Measurements from ENCODE around the gene TM2D3. TPM values are rescaled to one million over a fixed set of nuclear protein-coding genes. Genes with fewer than 3 reads are reported as not detected.

TM2D3 gene
- total and polyA plus RNA-seq, 4 experiments from 2014 or later = 35.1 to 92.9 (median 63.3) TPM

GRCh38 chr15:101619615-101619865 is 32.6 kb downstream of the TM2D3 start:
- H3K27ac ChIP-seq (ENCODE audit: low read depth, low read length) = no peak overlapping the region
- intact Hi-C loops (cut with micrococcal nuclease) = no loop called here
- Mint-ChIP-seq H3K4me1 (peaks cover 23 to 32% (median 25%) of the 10 kb centered on the region in 4 donors), H3K27me3 (no peaks in the 10 kb centered on the region), H3K9me3 (peaks cover 0 to 6% (median 0%) of the 10 kb centered on the region in 8 donors), H3K36me3 (peaks cover 34 to 37% of the 10 kb centered on the region in 2 donors), H3K4me3 (no peak overlapping the region), H3K27ac (peak overlapping the region in 1 of 7 donors; percentile 17)
- no peaks in the 10 kb centered on the region for H3K27me3 ChIP-seq (ENCODE audit: insufficient read depth, low read length)
- DNase-seq = no peak
- no peak overlapping the region for H3K4me3 ChIP-seq (ENCODE audit: low read length in 2 of 2)
- no peaks in the 10 kb centered on the region for H3K9me3 ChIP-seq (ENCODE audit: control insufficient read depth in 1 of 2, low read length in 2 of 2)
- H3K4me1 ChIP-seq (ENCODE audit: insufficient read depth, low read length) = peaks cover 13% of the 10 kb centered on the region
- POLR2A ChIA-PET (ENCODE audit: partially characterized antibody) = no interaction called here
- H3K36me3 ChIP-seq (ENCODE audit: insufficient read depth, low read length) = no peaks in the 10 kb centered on the region
- CTCF ChIA-PET (ENCODE audit: partially characterized antibody) = no interaction called here

- H3K36me3 Mint-ChIP-seq = peaks cover 29 to 32% of the 10 kb centered on the region in 2 donors
- Histone ChIP-seq H3K36me3 (ENCODE audit: insufficient read depth, low read length) (no peaks in the 10 kb centered on the region), H3K9me3 (ENCODE audit: control insufficient read depth in 1 of 2, low read length in 2 of 2) (no peaks in the 10 kb centered on the region), H3K27ac (ENCODE audit: low read depth, low read length) (no peak overlapping the region), H3K4me3 (ENCODE audit: low read length in 2 of 2) (no peak overlapping the region), H3K27me3 (ENCODE audit: insufficient read depth, low read length) (no peaks in the 10 kb centered on the region), H3K4me1 (ENCODE audit: insufficient read depth, low read length) (peaks cover 13% of the 10 kb centered on the region)
- H3K27ac Mint-ChIP-seq = peak overlapping the region in 3 of 7 donors; percentile 17 to 89 (median 61)
- POLR2A ChIA-PET (ENCODE audit: partially characterized antibody) = no interaction called here
- no peak for DNase-seq
- H3K4me1 Mint-ChIP-seq = peaks cover 21 to 27% (median 21%) of the 10 kb centered on the region in 4 donors
- peaks cover 0 to 6% (median 0%) of the 10 kb centered on the region in 8 donors for H3K9me3 Mint-ChIP-seq
- intact Hi-C loops (cut with micrococcal nuclease) = no loop called here
- no peaks in the 10 kb centered on the region for H3K27me3 Mint-ChIP-seq
- no peak overlapping the region for H3K4me3 Mint-ChIP-seq
- CTCF ChIA-PET (ENCODE audit: partially characterized antibody) = no interaction called here
These were observed 33.1 kb downstream of the TM2D3 start for GRCh38 chr15:101618851-101619614.

- CTCF ChIA-PET (ENCODE audit: partially characterized antibody) = no interaction called here
- H3K9me3 Mint-ChIP-seq = no peaks in the 10 kb centered on the region
- no peaks in the 10 kb centered on the region for H3K9me3 ChIP-seq (ENCODE audit: control insufficient read depth in 1 of 2, low read length in 2 of 2)
- intact Hi-C loops (cut with micrococcal nuclease) = no loop called here
- H3K36me3 ChIP-seq (ENCODE audit: insufficient read depth, low read length) = no peaks in the 10 kb centered on the region
- H3K27ac Mint-ChIP-seq = peak overlapping the region in 2 of 7 donors; percentile 21 to 22
- no peak overlapping the region for H3K27ac ChIP-seq (ENCODE audit: low read depth, low read length)
- no peaks in the 10 kb centered on the region for H3K27me3 Mint-ChIP-seq
- H3K4me3 ChIP-seq (ENCODE audit: low read length in 2 of 2) = no peak overlapping the region
- H3K36me3 Mint-ChIP-seq = peaks cover 21 to 24% of the 10 kb centered on the region in 2 donors
- peaks cover 13% of the 10 kb centered on the region for H3K4me1 ChIP-seq (ENCODE audit: insufficient read depth, low read length)
- DNase-seq = no peak
- POLR2A ChIA-PET (ENCODE audit: partially characterized antibody) = no interaction called here
- H3K4me3 Mint-ChIP-seq = no peak overlapping the region
- peaks cover 13 to 17% (median 13%) of the 10 kb centered on the region in 4 donors for H3K4me1 Mint-ChIP-seq
- H3K27me3 ChIP-seq (ENCODE audit: insufficient read depth, low read length) = no peaks in the 10 kb centered on the region
These were observed 34.1 kb downstream of the TM2D3 start for GRCh38 chr15:101618076-101618475.

- Histone ChIP-seq H3K9me3 (ENCODE audit: control insufficient read depth in 1 of 2, low read length in 2 of 2) (no peaks in the 10 kb centered on the region), H3K36me3 (ENCODE audit: insufficient read depth, low read length) (no peaks in the 10 kb centered on the region), H3K27me3 (ENCODE audit: insufficient read depth, low read length) (no peaks in the 10 kb centered on the region), H3K4me1 (ENCODE audit: insufficient read depth, low read length) (peaks cover 10% of the 10 kb centered on the region), H3K4me3 (ENCODE audit: low read length in 2 of 2) (no peak overlapping the region), H3K27ac (ENCODE audit: low read depth, low read length) (no peak overlapping the region)
- no peak overlapping the region for H3K4me3 Mint-ChIP-seq
- no peak overlapping the region for H3K27ac Mint-ChIP-seq
- ChIA-PET POLR2A (ENCODE audit: partially characterized antibody) (no interaction called here), CTCF (ENCODE audit: partially characterized antibody) (no interaction called here)
- peaks cover 10 to 14% (median 10%) of the 10 kb centered on the region in 4 donors for H3K4me1 Mint-ChIP-seq
- no peaks in the 10 kb centered on the region for H3K27me3 Mint-ChIP-seq
- H3K36me3 Mint-ChIP-seq = peaks cover 17 to 22% of the 10 kb centered on the region in 2 donors
- H3K9me3 Mint-ChIP-seq = no peaks in the 10 kb centered on the region
- intact Hi-C loops (cut with micrococcal nuclease) = no loop called here
- no peak for DNase-seq
These were observed 34.7 kb downstream of the TM2D3 start for GRCh38 chr15:101617390-101617965.

GRCh38 chr15:101615986-101616848 is 36.0 kb downstream of the TM2D3 start:
- no peak overlapping the region for H3K4me3 Mint-ChIP-seq
- H3K9me3 ChIP-seq (ENCODE audit: control insufficient read depth in 1 of 2, low read length in 2 of 2) = no peaks in the 10 kb centered on the region
- H3K27me3 Mint-ChIP-seq = no peaks in the 10 kb centered on the region
- intact Hi-C loops (cut with micrococcal nuclease) = no loop called here
- H3K4me1 ChIP-seq (ENCODE audit: insufficient read depth, low read length) = no peaks in the 10 kb centered on the region
- CTCF ChIA-PET (ENCODE audit: partially characterized antibody) = no interaction called here
- no peak overlapping the region for H3K27ac Mint-ChIP-seq
- POLR2A ChIA-PET (ENCODE audit: partially characterized antibody) = no interaction called here
- no peak for DNase-seq
- H3K27ac ChIP-seq (ENCODE audit: low read depth, low read length) = no peak overlapping the region
- H3K36me3 ChIP-seq (ENCODE audit: insufficient read depth, low read length) = no peaks in the 10 kb centered on the region
- H3K36me3 Mint-ChIP-seq = peaks cover 6 to 15% of the 10 kb centered on the region in 2 donors
- peaks cover 0 to 4% (median 0%) of the 10 kb centered on the region in 4 donors for H3K4me1 Mint-ChIP-seq
- H3K9me3 Mint-ChIP-seq = no peaks in the 10 kb centered on the region
- H3K27me3 ChIP-seq (ENCODE audit: insufficient read depth, low read length) = no peaks in the 10 kb centered on the region
- no peak overlapping the region for H3K4me3 ChIP-seq (ENCODE audit: low read length in 2 of 2)

GRCh38 chr15:101615414-101615985 is 36.7 kb downstream of the TM2D3 start:
- DNase-seq = no peak
- Mint-ChIP-seq H3K27me3 (no peaks in the 10 kb centered on the region), H3K4me3 (no peak overlapping the region)

GRCh38 chr15:101614761-101615160 is 37.4 kb downstream of the TM2D3 start:
- Mint-ChIP-seq H3K27ac (peak overlapping the region in 1 of 7 donors; percentile 59), H3K27me3 (no peaks in the 10 kb centered on the region), H3K9me3 (no peaks in the 10 kb centered on the region), H3K4me3 (no peak overlapping the region), H3K4me1 (peaks cover 0 to 4% (median 0%) of the 10 kb centered on the region in 4 donors), H3K36me3 (peaks cover 3 to 7% of the 10 kb centered on the region in 2 donors)
- intact Hi-C loops (cut with micrococcal nuclease) = no loop called here
- Histone ChIP-seq H3K27me3 (ENCODE audit: insufficient read depth, low read length) (no peaks in the 10 kb centered on the region), H3K4me1 (ENCODE audit: insufficient read depth, low read length) (no peaks in the 10 kb centered on the region), H3K4me3 (ENCODE audit: low read length in 2 of 2) (no peak overlapping the region), H3K9me3 (ENCODE audit: control insufficient read depth in 1 of 2, low read length in 2 of 2) (no peaks in the 10 kb centered on the region), H3K36me3 (ENCODE audit: insufficient read depth, low read length) (no peaks in the 10 kb centered on the region), H3K27ac (ENCODE audit: low read depth, low read length) (no peak overlapping the region)
- no peak for DNase-seq
- POLR2A ChIA-PET (ENCODE audit: partially characterized antibody) = no interaction called here
- CTCF ChIA-PET (ENCODE audit: partially characterized antibody) = no interaction called here

More at GRCh38 chr15:101615414-101615985, 36.7 kb downstream of the TM2D3 start:
- Histone ChIP-seq H3K4me1 (ENCODE audit: insufficient read depth, low read length) (no peaks in the 10 kb centered on the region), H3K9me3 (ENCODE audit: control insufficient read depth in 1 of 2, low read length in 2 of 2) (no peaks in the 10 kb centered on the region), H3K36me3 (ENCODE audit: insufficient read depth, low read length) (no peaks in the 10 kb centered on the region), H3K27me3 (ENCODE audit: insufficient read depth, low read length) (no peaks in the 10 kb centered on the region), H3K27ac (ENCODE audit: low read depth, low read length) (no peak overlapping the region), H3K4me3 (ENCODE audit: low read length in 2 of 2) (no peak overlapping the region)
- ChIA-PET CTCF (ENCODE audit: partially characterized antibody) (no interaction called here), POLR2A (ENCODE audit: partially characterized antibody) (no interaction called here)
- H3K9me3 Mint-ChIP-seq = no peaks in the 10 kb centered on the region
- peaks cover 3 to 10% of the 10 kb centered on the region in 2 donors for H3K36me3 Mint-ChIP-seq
- H3K27ac Mint-ChIP-seq = no peak overlapping the region
- intact Hi-C loops (cut with micrococcal nuclease) = no loop called here
- H3K4me1 Mint-ChIP-seq = peaks cover 0 to 4% (median 0%) of the 10 kb centered on the region in 4 donors
